SHP77 treated with DMSO at 0.1 percent for 48 hours (cell line): ENCODE measurements around the gene PRR7.

ENCODE experiments used
- DNase-seq: peaks from one replicate; lab custom pipeline; 2025; lab: John Stamatoyannopoulos, UW

Gene PRR7

GRCh38 chr5:177452688-177453638 is 6.3 kb downstream of the PRR7 start:
- DNase-seq = no peak

- no peak for DNase-seq
Observed at GRCh38 chr5:177453852-177454396, 7.3 kb downstream of the PRR7 start.

DNA sequence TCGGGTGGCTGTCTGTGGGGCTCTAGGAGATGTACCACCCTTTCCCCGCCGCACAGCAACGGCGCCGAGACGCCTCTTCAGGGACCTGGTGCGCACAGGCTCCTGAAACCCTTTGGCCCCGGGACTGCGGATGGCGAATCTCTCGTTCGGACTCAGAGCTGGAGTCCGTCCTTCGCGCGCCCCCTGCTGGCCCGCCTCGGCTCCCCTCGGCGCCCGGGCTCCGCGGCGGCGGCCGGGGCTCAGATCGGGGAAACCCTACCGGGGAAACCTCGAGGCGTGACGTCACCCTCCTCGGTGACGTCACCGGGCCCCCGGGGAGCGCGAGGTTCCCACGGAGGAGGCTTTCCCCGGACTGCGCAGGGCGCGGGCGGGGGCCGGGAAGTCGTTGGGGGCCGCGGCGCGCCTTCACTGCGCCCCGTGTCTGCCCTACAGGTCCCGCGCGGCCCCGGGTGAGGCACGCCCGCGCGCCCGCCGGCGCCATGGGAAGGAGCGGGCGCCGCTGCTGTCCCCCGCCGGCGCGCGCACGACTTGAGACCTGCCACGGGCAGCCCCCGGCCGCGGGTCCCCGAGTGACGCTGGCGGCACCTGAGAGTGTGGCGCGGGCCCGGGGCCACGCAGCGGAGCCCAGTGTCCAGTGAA is 7.9 kb downstream of the PRR7 start:
- peak; percentile 40 for DNase-seq

DNA sequence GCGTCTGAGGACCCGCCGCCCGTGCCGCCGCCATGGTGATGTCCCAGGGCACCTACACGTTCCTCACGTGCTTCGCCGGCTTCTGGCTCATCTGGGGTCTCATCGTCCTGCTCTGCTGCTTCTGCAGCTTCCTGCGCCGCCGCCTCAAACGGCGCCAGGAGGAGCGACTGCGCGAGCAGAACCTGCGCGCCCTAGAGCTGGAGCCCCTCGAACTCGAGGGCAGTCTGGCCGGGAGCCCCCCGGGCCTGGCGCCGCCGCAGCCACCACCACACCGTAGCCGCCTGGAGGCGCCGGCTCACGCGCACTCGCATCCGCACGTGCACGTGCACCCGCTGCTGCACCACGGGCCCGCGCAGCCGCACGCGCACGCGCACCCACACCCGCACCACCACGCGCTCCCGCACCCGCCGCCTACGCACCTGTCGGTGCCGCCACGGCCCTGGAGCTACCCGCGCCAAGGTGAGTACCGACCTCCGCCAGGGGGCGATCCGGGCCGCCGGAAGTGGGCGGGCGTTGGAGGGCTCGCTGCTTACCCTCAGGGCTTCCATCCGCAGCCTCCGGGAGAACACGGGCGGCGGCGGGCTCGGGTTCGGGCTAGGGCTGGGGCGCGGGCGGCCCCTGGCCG is 8.5 kb downstream of the PRR7 start:
- DNase-seq = peak; percentile 47

GRCh38 chr5:177455661-177456590 is 9.3 kb downstream of the PRR7 start:
- DNase-seq = peak; percentile 45

DNA sequence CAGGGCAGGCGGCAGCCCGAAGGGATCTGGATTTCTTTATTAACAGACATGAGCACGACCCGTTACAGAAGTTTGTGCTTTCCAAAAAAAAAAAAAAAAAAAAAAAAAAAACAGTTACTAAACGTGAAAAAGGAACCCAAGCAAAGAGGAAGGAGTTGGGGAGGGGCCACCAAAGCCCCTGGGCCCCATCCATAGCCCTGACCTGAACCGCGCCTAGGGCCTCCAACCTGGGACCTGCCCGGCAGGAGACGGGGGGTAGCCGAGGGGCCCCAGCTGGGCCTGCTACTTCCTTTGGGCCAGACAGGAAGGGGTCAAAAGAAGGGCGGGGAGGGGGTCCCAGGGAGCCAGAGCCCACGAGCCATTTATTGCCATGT is 10.0 kb downstream of the PRR7 start:
- DNase-seq = no peak

DNA sequence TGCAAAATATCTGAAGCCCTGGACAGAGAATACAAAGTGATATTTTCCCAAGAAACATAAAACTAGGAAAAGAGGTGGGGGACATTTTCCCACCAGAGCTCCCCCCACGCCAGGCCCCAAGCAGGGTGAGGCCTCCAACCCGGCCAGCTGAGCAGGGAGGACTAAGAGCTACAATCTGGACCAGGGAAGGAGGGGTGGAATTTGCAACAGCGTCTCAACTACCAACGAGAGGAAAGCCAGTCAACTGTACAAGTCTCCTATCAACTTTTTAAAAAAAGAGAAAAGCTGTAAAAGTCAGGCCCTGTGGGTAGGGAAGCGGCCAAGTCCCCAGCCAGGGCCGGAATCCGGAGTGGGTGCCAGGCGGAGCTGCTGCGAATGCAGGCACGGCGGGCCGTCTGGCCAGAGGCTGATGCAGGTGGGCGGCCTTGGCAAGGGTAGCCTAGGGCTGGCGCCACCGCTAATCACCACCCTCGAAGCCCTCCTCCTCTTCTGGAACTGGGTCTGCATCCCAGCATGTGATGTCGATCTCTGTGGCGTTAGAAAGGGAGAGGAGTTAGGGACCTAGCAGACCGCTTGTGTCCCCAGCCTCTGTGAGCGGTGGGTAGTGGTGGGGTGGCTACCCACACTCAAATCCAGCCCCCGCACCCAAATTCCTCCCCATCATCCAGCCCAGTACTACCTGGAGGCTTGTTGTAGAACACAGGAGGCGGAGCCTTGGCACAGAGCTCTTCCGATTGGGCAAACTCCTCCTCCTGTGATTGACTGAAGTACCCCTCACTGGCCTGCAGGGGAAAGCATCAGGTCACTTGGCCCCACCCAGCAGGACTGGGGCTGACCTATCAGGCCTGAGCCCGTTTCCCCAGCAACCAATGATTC is 10.6 kb downstream of the PRR7 start:
- DNase-seq = peak; percentile 89

GRCh38 chr5:177457852-177458681 is 11.5 kb downstream of the PRR7 start:
- DNase-seq = no peak

- DNase-seq = no peak
Observed at GRCh38 chr5:177458912-177459350, 12.3 kb downstream of the PRR7 start.

DNA sequence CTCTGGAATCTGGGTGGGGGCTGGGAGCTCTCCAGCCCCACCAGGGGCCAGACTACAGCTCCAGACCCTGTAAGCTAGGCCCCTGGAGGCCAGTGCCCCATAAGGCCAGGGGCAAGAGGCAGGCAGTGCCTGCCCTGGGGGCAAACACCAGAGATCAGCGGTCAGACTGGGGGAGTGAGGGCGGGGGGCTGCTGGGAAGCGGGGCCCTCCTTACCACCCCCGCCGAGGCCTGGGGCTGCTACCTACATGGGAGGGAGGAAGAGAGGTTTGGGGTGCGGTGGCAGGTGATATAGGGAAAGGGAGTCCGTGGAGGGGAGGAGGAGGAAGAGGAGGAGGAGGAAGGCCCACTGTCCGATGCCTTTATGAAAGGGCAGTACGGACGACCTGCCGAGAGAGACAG is 12.7 kb downstream of the PRR7 start:
- DNase-seq = no peak

DNA sequence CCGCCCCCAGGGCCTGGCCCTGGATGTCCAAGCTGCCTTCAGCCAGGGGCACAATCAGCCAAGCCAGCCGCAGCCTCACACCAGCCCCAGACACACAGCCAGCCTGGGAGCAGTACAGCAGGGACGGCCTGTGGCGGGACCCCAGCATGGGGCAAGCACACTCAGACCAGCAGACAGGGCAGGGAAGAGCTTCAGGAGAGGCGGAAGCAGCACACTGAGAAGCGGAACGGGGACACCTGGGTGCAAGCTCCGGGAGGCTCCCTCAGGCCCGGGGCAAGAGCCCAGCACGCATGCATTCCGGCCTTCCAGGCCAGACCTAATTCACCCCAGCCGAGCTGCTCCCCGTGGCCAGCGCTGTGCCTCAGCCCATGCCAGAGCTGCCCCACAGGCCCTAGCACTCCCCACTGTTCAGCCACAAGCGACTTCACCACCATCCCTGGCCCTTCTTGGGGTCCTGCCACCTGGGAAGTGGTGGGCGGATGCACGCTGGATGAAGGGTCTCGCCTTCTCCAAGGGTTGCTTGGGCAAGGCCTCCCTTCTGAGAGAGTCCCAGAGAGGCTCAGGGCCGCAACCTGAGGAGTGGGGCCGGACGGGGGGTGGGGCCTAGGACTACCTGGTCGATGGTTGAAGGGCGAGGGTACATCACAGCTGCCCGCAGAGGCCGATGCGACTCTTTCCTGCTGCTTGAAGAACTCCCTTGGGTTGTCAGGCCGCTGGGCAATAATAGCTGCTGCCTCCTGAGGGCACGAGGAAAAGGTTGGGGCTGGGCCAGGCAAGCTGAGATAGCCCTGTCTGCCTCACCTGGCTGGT is 13.4 kb downstream of the PRR7 start:
- DNase-seq = no peak

DNA sequence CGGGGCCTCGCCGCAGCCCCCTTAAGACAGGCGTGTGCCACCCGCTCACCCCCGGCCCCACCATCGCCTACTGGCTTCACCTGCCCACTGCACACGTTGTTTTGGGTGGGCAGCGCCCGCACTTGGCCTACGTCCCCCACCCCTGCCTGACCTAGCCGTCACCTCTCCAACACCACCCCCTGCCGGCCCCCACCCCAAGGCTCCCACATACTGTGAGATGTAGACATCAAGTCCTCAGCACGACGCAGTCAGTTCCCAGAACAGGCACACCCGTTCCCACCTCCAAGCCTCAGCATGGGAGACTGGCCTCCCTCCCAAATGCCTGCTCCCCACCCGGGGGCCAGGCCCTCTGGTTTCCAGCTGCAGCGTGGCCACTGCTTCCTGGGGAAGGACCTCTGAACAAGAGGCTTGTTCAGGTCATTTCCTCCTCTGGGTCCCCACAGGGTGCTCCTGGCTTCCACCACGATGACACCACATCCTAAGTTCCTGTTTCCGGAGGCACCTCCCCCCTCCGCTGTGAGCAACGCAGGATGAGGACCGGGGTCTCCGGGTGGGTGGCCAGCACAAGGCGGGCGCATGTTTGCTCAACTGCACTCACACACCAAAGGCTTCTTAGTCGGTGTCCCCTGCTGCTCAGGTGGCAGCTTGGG is 15.5 kb downstream of the PRR7 start:
- DNase-seq = no peak

GRCh38 chr5:177465044-177465443 is 18.4 kb downstream of the PRR7 start:
- DNase-seq = no peak

GRCh38 chr5:177466861-177467260 is 20.2 kb downstream of the PRR7 start:
- DNase-seq = no peak

DNA sequence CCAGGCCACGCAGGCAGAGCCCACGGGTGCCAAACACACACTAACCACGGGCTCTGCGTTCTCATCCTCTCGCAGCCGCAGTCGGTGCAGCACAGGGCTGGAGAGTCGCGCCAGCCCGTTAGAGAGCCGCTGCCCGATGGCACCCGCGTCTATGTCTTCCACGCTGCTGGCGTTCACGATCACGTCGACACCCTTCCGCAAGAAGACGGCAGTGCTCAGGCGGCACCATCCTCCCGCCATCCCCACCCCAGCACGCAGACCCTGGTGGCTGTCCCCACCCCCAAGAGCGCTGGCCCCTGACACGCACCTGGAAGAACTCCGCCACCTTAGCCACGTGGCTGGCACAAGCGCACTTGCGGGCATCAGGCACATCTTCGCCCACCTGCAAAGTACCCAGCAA is 20.8 kb downstream of the PRR7 start:
- DNase-seq = no peak

- DNase-seq = no peak
Observed at GRCh38 chr5:177468329-177468684, 21.7 kb downstream of the PRR7 start.

DNA sequence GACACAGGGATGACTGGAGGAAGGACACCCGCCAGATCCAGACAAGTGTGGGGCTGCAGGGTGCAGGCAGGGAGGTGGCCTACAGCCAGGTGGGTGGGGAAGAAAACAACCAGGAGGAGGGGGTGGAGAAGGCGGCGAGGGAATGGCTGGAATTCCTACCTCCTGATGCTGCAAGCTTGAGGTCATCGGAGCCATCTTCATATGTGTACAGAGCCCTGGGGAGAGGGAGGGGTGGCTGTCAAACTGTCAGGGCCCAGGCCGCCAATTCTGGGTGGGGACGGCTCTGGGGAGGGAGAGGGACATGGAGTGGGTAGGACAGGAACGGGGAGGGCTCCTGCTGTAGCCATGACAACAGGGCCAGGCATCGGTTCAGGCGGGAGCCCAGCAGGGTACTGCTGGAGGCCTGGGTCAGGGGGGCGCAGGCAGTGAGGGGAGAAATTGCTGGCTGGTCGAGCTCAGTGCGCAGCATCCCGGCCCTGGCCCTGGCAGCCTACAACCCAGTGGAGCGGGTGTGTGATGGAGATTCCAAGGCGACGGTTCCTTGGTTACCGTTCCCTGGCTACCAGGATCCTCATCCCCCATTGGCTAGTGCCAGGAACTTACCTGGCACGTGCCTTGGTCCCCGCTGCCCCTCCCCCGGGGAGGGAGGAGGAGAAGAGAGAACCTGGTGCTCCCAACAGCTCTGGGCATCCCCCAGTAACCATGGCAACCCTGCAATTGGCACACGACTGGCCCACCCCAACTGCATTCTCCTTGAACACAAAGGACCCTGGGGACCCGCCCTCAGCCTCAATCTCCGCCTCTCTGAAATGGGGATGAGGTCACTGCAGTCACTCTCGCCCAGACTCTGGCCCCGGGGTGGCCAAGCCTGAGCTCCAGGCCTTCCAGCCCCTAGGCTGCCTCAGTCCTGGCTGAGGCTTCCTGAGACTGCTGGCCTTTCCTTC is 22.3 kb downstream of the PRR7 start:
- DNase-seq = no peak
